Measurements from ENCODE around the gene SPON2.
A peak's percentile ranks its signal among the peaks of the same experiment; 100 is the strongest.

Gene SPON2

DNA sequence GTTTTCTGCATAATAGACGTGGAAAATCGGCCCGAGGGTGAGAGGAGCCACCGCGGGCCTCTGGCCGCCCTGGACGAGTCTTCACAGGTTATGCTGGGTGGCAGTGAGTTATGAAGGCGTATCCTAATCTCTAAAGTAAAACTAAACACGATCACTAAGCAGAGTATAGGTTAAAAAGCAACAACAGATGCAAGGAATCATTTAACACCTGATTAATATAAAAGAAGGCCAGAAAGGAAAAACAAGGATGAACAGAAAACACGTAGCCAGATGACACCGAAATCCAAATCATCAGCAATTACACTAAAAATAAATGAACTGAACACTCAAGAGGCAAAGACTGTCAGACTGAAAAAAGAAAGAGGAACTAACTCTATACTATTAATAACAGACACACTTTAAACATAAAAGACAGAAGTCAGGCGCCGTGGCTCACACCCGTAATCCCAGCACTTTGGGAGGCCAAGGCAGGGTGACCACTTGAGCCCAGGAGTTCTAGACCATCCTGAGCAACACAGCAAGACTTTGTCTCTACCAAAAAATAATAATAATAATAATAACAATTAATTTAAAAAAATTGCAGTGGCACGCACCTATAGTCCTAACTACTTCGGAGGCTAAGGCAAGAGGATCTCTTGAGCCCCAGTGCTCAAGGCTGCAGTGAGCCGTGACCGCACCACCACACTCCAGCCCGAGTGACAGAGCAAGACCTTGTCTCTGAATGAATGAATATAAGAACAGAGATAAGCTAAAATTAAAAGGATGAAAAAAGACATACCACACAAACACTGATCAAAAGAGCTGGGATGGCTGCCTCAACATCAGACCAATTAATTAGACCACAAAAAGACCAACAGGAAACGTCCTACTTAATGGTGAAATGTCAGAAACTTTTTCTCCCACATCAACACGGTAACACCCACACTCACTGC lies 46.5 kb upstream of the SPON2 start:
- WGBS, 2 donors (ENCODE audit: extremely low coverage in 2 of 2, insufficient read length in 2 of 2, insufficient replicate concordance in 1 of 2), result no CpG with 5 or more reads among the region's 21 CpGs

DNA sequence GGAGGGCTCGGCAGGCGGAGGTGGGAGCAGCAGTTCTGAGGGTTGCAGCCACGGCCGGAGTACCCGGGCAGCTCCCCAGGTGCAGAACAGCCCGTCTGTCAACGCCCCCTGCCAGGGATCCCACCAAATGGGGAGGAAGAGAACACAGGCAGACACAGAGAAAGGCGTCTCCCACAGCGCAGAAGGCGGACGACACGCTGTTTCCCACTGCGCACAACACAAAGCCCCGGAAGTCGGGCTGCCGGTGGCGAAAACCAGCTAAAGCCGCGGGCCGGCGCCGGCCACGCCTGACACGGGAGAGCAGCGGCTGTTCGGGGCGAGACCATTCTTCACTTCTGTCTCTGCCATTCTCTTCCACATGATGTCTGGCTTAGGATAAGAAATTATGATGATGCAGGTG lies 45.0 kb upstream of the SPON2 start:
- no peak overlapping the region for H3K4ac ChIP-seq (ENCODE audit: low read length)
- peak overlapping the region; percentile 22 for H2BK5ac ChIP-seq (ENCODE audit: low read length)
- DNase-seq (ENCODE audit: low spot score), result no peak
- no peak overlapping the region for H2AK5ac ChIP-seq (ENCODE audit: low read depth, low read length)
- H2BK120ac ChIP-seq (ENCODE audit: low read depth, low read length), result no peak overlapping the region
- no peak overlapping the region for H2BK15ac ChIP-seq (ENCODE audit: low read length)
- WGBS, 2 donors (ENCODE audit: extremely low coverage in 2 of 2, insufficient read length in 2 of 2, insufficient replicate concordance in 1 of 2), result no CpG with 5 or more reads among the region's 27 CpGs
- H3K79me1 ChIP-seq (ENCODE audit: low read depth, low read length), result peaks cover 19% of the 10 kb centered on the region
- no peak overlapping the region for H3K27ac ChIP-seq (replicated peaks; ENCODE audit: low read length)
- no peak overlapping the region for H3K9ac ChIP-seq (ENCODE audit: low read depth, low read length, poor library complexity)
- no peak overlapping the region for H3K4me2 ChIP-seq (ENCODE audit: insufficient read depth, low read length, poor library complexity, severe bottlenecking)
- H3K23ac ChIP-seq (ENCODE audit: low read depth, low read length, poor library complexity), result peak overlapping the region; percentile 31
- H3K14ac ChIP-seq (ENCODE audit: low read length), result no peak overlapping the region
- no peaks in the 10 kb centered on the region for H3K9me3 ChIP-seq (replicated peaks in 1 of 2; ENCODE audit: control insufficient read depth in 2 of 2, insufficient read depth in 1 of 2, low read depth in 1 of 2, low read length in 2 of 2)
- peaks cover 54 to 93% of the 10 kb centered on the region in 2 donors for H3K36me3 ChIP-seq (replicated peaks in 1 of 2; ENCODE audit: control insufficient read depth in 2 of 2, insufficient read depth in 2 of 2, low read length in 2 of 2)
- H3K27me3 ChIP-seq (ENCODE audit: control insufficient read depth in 3 of 3, insufficient read depth in 3 of 3, low read depth in 1 of 3, low read length in 3 of 3), result no peaks in the 10 kb centered on the region
- no peak overlapping the region for H3K4me3 ChIP-seq (ENCODE audit: low read length in 2 of 2)
- no peak overlapping the region for H4K91ac ChIP-seq (ENCODE audit: low read depth, low read length, poor library complexity)
- H3K18ac ChIP-seq (ENCODE audit: low read length), result no peak overlapping the region
- no peak overlapping the region for H2BK12ac ChIP-seq (ENCODE audit: low read length)
- H2AFZ ChIP-seq (ENCODE audit: low read length), result no peak overlapping the region
- H3K4me1 ChIP-seq (ENCODE audit: control insufficient read depth in 2 of 2, insufficient read depth in 1 of 2, low read depth in 1 of 2, low read length in 2 of 2), result no peaks in the 10 kb centered on the region
- no peak overlapping the region for H4K8ac ChIP-seq (ENCODE audit: low read depth, low read length)

More for the DNA sequence above, 46.5 kb upstream of the SPON2 start:
- H4K91ac ChIP-seq (ENCODE audit: low read depth, low read length, poor library complexity), result no peak overlapping the region
- H3K4me1 ChIP-seq (ENCODE audit: control insufficient read depth in 2 of 2, insufficient read depth in 1 of 2, low read depth in 1 of 2, low read length in 2 of 2), result no peaks in the 10 kb centered on the region
- no peak overlapping the region for H2BK15ac ChIP-seq (ENCODE audit: low read length)
- H4K8ac ChIP-seq (ENCODE audit: low read depth, low read length), result no peak overlapping the region
- no peaks in the 10 kb centered on the region for H3K9me3 ChIP-seq (replicated peaks in 1 of 2; ENCODE audit: control insufficient read depth in 2 of 2, insufficient read depth in 1 of 2, low read depth in 1 of 2, low read length in 2 of 2)
- H2AK5ac ChIP-seq (ENCODE audit: low read depth, low read length), result no peak overlapping the region
- H3K4ac ChIP-seq (ENCODE audit: low read length), result no peak overlapping the region
- no peak overlapping the region for H2BK12ac ChIP-seq (ENCODE audit: low read length)
- H3K4me3 ChIP-seq (ENCODE audit: low read length in 2 of 2), result no peak overlapping the region
- H2BK5ac ChIP-seq (ENCODE audit: low read length), result no peak overlapping the region
- H3K14ac ChIP-seq (ENCODE audit: low read length), result no peak overlapping the region
- H2AFZ ChIP-seq (ENCODE audit: low read length), result no peak overlapping the region
- no peak overlapping the region for H3K18ac ChIP-seq (ENCODE audit: low read length)
- H3K79me1 ChIP-seq (ENCODE audit: low read depth, low read length), result peaks cover 17% of the 10 kb centered on the region
- peaks cover 47 to 86% of the 10 kb centered on the region in 2 donors for H3K36me3 ChIP-seq (replicated peaks in 1 of 2; ENCODE audit: control insufficient read depth in 2 of 2, insufficient read depth in 2 of 2, low read length in 2 of 2)
- no peak for DNase-seq (ENCODE audit: low spot score)
- H3K27me3 ChIP-seq (ENCODE audit: control insufficient read depth in 3 of 3, insufficient read depth in 3 of 3, low read depth in 1 of 3, low read length in 3 of 3), result no peaks in the 10 kb centered on the region
- H3K9ac ChIP-seq (ENCODE audit: low read depth, low read length, poor library complexity), result no peak overlapping the region
- no peak overlapping the region for H2BK120ac ChIP-seq (ENCODE audit: low read depth, low read length)
- no peak overlapping the region for H3K27ac ChIP-seq (replicated peaks; ENCODE audit: low read length)
- no peak overlapping the region for H3K4me2 ChIP-seq (ENCODE audit: insufficient read depth, low read length, poor library complexity, severe bottlenecking)
- H3K23ac ChIP-seq (ENCODE audit: low read depth, low read length, poor library complexity), result no peak overlapping the region

GRCh38 chr4:1216869-1217294 lies 44.5 kb upstream of the SPON2 start:
- Histone ChIP-seq H3K27me3 (ENCODE audit: control insufficient read depth in 3 of 3, insufficient read depth in 3 of 3, low read depth in 1 of 3, low read length in 3 of 3) (no peaks in the 10 kb centered on the region), H3K27ac (replicated peaks; ENCODE audit: low read length) (no peak overlapping the region), H3K9me3 (replicated peaks in 1 of 2; ENCODE audit: control insufficient read depth in 2 of 2, insufficient read depth in 1 of 2, low read depth in 1 of 2, low read length in 2 of 2) (no peaks in the 10 kb centered on the region), H3K23ac (ENCODE audit: low read depth, low read length, poor library complexity) (peak overlapping the region; percentile 31), H2BK12ac (ENCODE audit: low read length) (no peak overlapping the region), H3K4me3 (ENCODE audit: low read length in 2 of 2) (no peak overlapping the region), H3K4me1 (ENCODE audit: control insufficient read depth in 2 of 2, insufficient read depth in 1 of 2, low read depth in 1 of 2, low read length in 2 of 2) (no peaks in the 10 kb centered on the region), H4K8ac (ENCODE audit: low read depth, low read length) (no peak overlapping the region), H3K4ac (ENCODE audit: low read length) (no peak overlapping the region), H3K18ac (ENCODE audit: low read length) (no peak overlapping the region), H4K91ac (ENCODE audit: low read depth, low read length, poor library complexity) (no peak overlapping the region), H3K36me3 (replicated peaks in 1 of 2; ENCODE audit: control insufficient read depth in 2 of 2, insufficient read depth in 2 of 2, low read length in 2 of 2) (peaks cover 55 to 93% of the 10 kb centered on the region in 2 donors), H3K4me2 (ENCODE audit: insufficient read depth, low read length, poor library complexity, severe bottlenecking) (no peak overlapping the region), H2BK15ac (ENCODE audit: low read length) (no peak overlapping the region), H3K9ac (ENCODE audit: low read depth, low read length, poor library complexity) (no peak overlapping the region), H3K14ac (ENCODE audit: low read length) (peak overlapping the region; percentile 56), H2AK5ac (ENCODE audit: low read depth, low read length) (peak overlapping the region; percentile 18), H3K79me1 (ENCODE audit: low read depth, low read length) (peaks cover 18% of the 10 kb centered on the region), H2AFZ (ENCODE audit: low read length) (no peak overlapping the region), H2BK5ac (ENCODE audit: low read length) (peak overlapping the region; percentile 22), H2BK120ac (ENCODE audit: low read depth, low read length) (no peak overlapping the region)
- DNase-seq (ENCODE audit: low spot score), result no peak
- no CpG with 5 or more reads among the region's 21 CpGs for WGBS, 2 donors (ENCODE audit: extremely low coverage in 2 of 2, insufficient read length in 2 of 2, insufficient replicate concordance in 1 of 2)

- H3K4me1 ChIP-seq (ENCODE audit: control insufficient read depth in 2 of 2, insufficient read depth in 1 of 2, low read depth in 1 of 2, low read length in 2 of 2), result no peaks in the 10 kb centered on the region
- no peak overlapping the region for H2BK120ac ChIP-seq (ENCODE audit: low read depth, low read length)
- H3K79me1 ChIP-seq (ENCODE audit: low read depth, low read length), result peaks cover 16% of the 10 kb centered on the region
- no CpG with 5 or more reads among the region's 34 CpGs for WGBS, 2 donors (ENCODE audit: extremely low coverage in 2 of 2, insufficient read length in 2 of 2, insufficient replicate concordance in 1 of 2)
- no peak overlapping the region for H2AK5ac ChIP-seq (ENCODE audit: low read depth, low read length)
- no peak overlapping the region for H3K27ac ChIP-seq (replicated peaks; ENCODE audit: low read length)
- peaks cover 52 to 93% of the 10 kb centered on the region in 2 donors for H3K36me3 ChIP-seq (replicated peaks in 1 of 2; ENCODE audit: control insufficient read depth in 2 of 2, insufficient read depth in 2 of 2, low read length in 2 of 2)
- H3K9me3 ChIP-seq (replicated peaks in 1 of 2; ENCODE audit: control insufficient read depth in 2 of 2, insufficient read depth in 1 of 2, low read depth in 1 of 2, low read length in 2 of 2), result no peaks in the 10 kb centered on the region
- H2AFZ ChIP-seq (ENCODE audit: low read length), result no peak overlapping the region
- no peak overlapping the region for H2BK5ac ChIP-seq (ENCODE audit: low read length)
- no peak overlapping the region for H3K18ac ChIP-seq (ENCODE audit: low read length)
- no peak overlapping the region for H3K4me3 ChIP-seq (ENCODE audit: low read length in 2 of 2)
- no peak overlapping the region for H2BK12ac ChIP-seq (ENCODE audit: low read length)
- H3K4ac ChIP-seq (ENCODE audit: low read length), result no peak overlapping the region
- no peak overlapping the region for H3K9ac ChIP-seq (ENCODE audit: low read depth, low read length, poor library complexity)
- peak overlapping the region; percentile 64 for H3K14ac ChIP-seq (ENCODE audit: low read length)
- peak overlapping the region; percentile 86 for H3K23ac ChIP-seq (ENCODE audit: low read depth, low read length, poor library complexity)
- DNase-seq (ENCODE audit: low spot score), result no peak
- no peak overlapping the region for H3K4me2 ChIP-seq (ENCODE audit: insufficient read depth, low read length, poor library complexity, severe bottlenecking)
- no peak overlapping the region for H4K91ac ChIP-seq (ENCODE audit: low read depth, low read length, poor library complexity)
- no peak overlapping the region for H2BK15ac ChIP-seq (ENCODE audit: low read length)
- H3K27me3 ChIP-seq (ENCODE audit: control insufficient read depth in 3 of 3, insufficient read depth in 3 of 3, low read depth in 1 of 3, low read length in 3 of 3), result no peaks in the 10 kb centered on the region
- no peak overlapping the region for H4K8ac ChIP-seq (ENCODE audit: low read depth, low read length)
Observed at GRCh38 chr4:1216076-1216614, 43.8 kb upstream of the SPON2 start.
